ENCODE data around the gene MGAT3. TPM values are rescaled to one million over a fixed set of nuclear protein-coding genes. Genes with fewer than 3 reads are reported as not detected.
A peak's percentile ranks its signal among the peaks of the same experiment; 100 is the strongest.

MGAT3 gene
- under 1 TPM in 1 of 2 experiments, not detected in 1; 0.17 TPM for total RNA-seq
- polyA plus RNA-seq (2013, experiment 1 of 2) = 0.08 TPM
- polyA plus RNA-seq (2013, experiment 2 of 2) = 0.18 TPM
- total RNA-seq = 0 to 4.0 (median 0.43) reads per million in 172 experiments

- Mint-ChIP-seq H3K9me3 (no peaks in the 10 kb centered on the region), H3K27ac (no peak within 1 kb of the TSS), H3K4me1 (ENCODE audit: low read depth) (peaks cover 21% of the 10 kb centered on the region), H3K27me3 (peaks cover 47% of the 10 kb centered on the region), H3K36me3 (ENCODE audit: low read depth) (no peaks in the 10 kb centered on the region), H3K4me3 (peak within 1 kb of the TSS; percentile 76)
- H3K36me3 ChIP-seq (ENCODE audit: insufficient read depth, low read length) = no peaks in the 10 kb centered on the region
- intact Hi-C loops (cut with DNase I, micrococcal nuclease) = loop anchor here in 1 of 2 experiments (5.0 kb wide), 1 partner anchor 54 kb away; no protein-coding TSS in a partner anchor
- H3K4me1 ChIP-seq (ENCODE audit: insufficient read depth, low read length) = peaks cover 19% of the 10 kb centered on the region
- no peak within 1 kb of the TSS for H3K27ac ChIP-seq (ENCODE audit: low read depth in 1 of 2, low read length in 2 of 2)
- H3K4me3 ChIP-seq (ENCODE audit: low read length) = no peak within 1 kb of the TSS
- DNase-seq (no peak), ATAC-seq (ENCODE audit: poor library complexity) (no peak)
- TF ChIP-seq CTCF (IDR thresholded peaks at IDR 0.05) = no peak
- peaks cover 24 to 25% of the 10 kb centered on the region in 2 experiments for H3K27me3 ChIP-seq (ENCODE audit: control insufficient read depth in 1 of 2, insufficient read depth in 2 of 2, low read length in 2 of 2)
- ChIA-PET POLR2A (no interaction called here), CTCF (no interaction called here)
- H3K9me3 ChIP-seq (ENCODE audit: control insufficient read depth in 1 of 2, insufficient read depth in 1 of 2, low read length in 2 of 2) = peaks cover 0 to 20% of the 10 kb centered on the region in 2 experiments
Measured at GRCh38 chr22:39456522-39457197, at the start of gene MGAT3. Gene MGAT3 (plus strand): TSS chr22:39457012. CDS start chr22:39487348, 30,336 bp downstream.

- H3K4me3 ChIP-seq (ENCODE audit: low read length) = no peak overlapping the region
- TF ChIP-seq CTCF (IDR thresholded peaks at IDR 0.05) = no peak
- H3K27me3 ChIP-seq (ENCODE audit: control insufficient read depth in 1 of 2, insufficient read depth in 2 of 2, low read length in 2 of 2) = no peaks in the 10 kb centered on the region
- ChIA-PET POLR2A (no interaction called here), CTCF (no interaction called here)
- H3K4me1 ChIP-seq (ENCODE audit: insufficient read depth, low read length) = peaks cover 24% of the 10 kb centered on the region
- H3K36me3 Mint-ChIP-seq (ENCODE audit: low read depth) = peaks cover 28% of the 10 kb centered on the region
- H3K4me1 Mint-ChIP-seq (ENCODE audit: low read depth) = peaks cover 76% of the 10 kb centered on the region
- H3K4me3 Mint-ChIP-seq = no peak overlapping the region
- ATAC-seq (ENCODE audit: poor library complexity) = no peak
- H3K27me3 Mint-ChIP-seq = no peaks in the 10 kb centered on the region
- H3K27ac Mint-ChIP-seq = no peak overlapping the region
- H3K9me3 Mint-ChIP-seq = no peaks in the 10 kb centered on the region
- no peaks in the 10 kb centered on the region for H3K9me3 ChIP-seq (ENCODE audit: control insufficient read depth in 1 of 2, insufficient read depth in 1 of 2, low read length in 2 of 2)
- no peak overlapping the region for H3K27ac ChIP-seq (ENCODE audit: low read depth in 1 of 2, low read length in 2 of 2)
- intact Hi-C loops (cut with DNase I, micrococcal nuclease) = loop anchor here in 1 of 2 experiments (10.0 kb wide), 1 partner anchor 637 kb away; no protein-coding TSS in a partner anchor
- peak in 2 of 14 experiments; percentile 20 to 40 for DNase-seq
- H3K36me3 ChIP-seq (ENCODE audit: insufficient read depth, low read length) = peaks cover 17% of the 10 kb centered on the region
Measured at GRCh38 chr22:39408173-39408572, 48.6 kb upstream of the MGAT3 start.

- Histone ChIP-seq H3K4me1 (ENCODE audit: insufficient read depth, low read length) (peaks cover 29% of the 10 kb centered on the region), H3K4me3 (ENCODE audit: low read length) (no peak overlapping the region), H3K9me3 (ENCODE audit: control insufficient read depth in 1 of 2, insufficient read depth in 1 of 2, low read length in 2 of 2) (no peaks in the 10 kb centered on the region), H3K36me3 (ENCODE audit: insufficient read depth, low read length) (peaks cover 15% of the 10 kb centered on the region), H3K27me3 (ENCODE audit: control insufficient read depth in 1 of 2, insufficient read depth in 2 of 2, low read length in 2 of 2) (no peaks in the 10 kb centered on the region), H3K27ac (ENCODE audit: low read depth in 1 of 2, low read length in 2 of 2) (no peak overlapping the region)
- TF ChIP-seq CTCF (IDR thresholded peaks at IDR 0.05) = no peak
- no peak for DNase-seq
- Mint-ChIP-seq H3K4me3 (no peak overlapping the region), H3K27ac (no peak overlapping the region), H3K27me3 (no peaks in the 10 kb centered on the region), H3K36me3 (ENCODE audit: low read depth) (peaks cover 25% of the 10 kb centered on the region), H3K4me1 (ENCODE audit: low read depth) (peaks cover 78% of the 10 kb centered on the region), H3K9me3 (no peaks in the 10 kb centered on the region)
- intact Hi-C loops (cut with DNase I, micrococcal nuclease) = loop anchor here in 1 of 2 experiments (10.0 kb wide), 1 partner anchor 636 kb away; no protein-coding TSS in a partner anchor
- ChIA-PET CTCF (interaction anchor here (2.6 kb wide), 1 partner anchor 9 kb away, joined by 10 read pairs; the partner anchor contains the start of gene TAB1), POLR2A (interaction anchor here (0.9 kb wide), 1 partner anchor 9 kb away, joined by 3 read pairs; the partner anchor contains the start of gene TAB1)
- no peak for ATAC-seq (ENCODE audit: poor library complexity)
Measured at GRCh38 chr22:39408807-39409206, 48.0 kb upstream of the MGAT3 start.
